GM23338 (cell line): ENCODE data around the gene SPART. TPM values are rescaled to one million over a fixed set of nuclear protein-coding genes. Genes with fewer than 3 reads are reported as not detected.

Experiments used
- ATAC-seq: fragments of 200-7000 bp; cut with Tn5 transposase; 3 replicates; pipeline ENCODE4 v1.9.1; 2020
- DNase-seq: peaks from one replicate; pipeline ENCODE4 v3.0.0-alpha.2; 2015; ENCODE audit warnings: low spot score
- H2AFZ ChIP-seq: fragments of 200-600 bp; sonication (generic); 2 replicates; pipeline ENCODE4 v1.8.0; 2016; ENCODE audit warnings: antibody characterized with exemption, mild to moderate bottlenecking, moderate library complexity
- H3F3A ChIP-seq: fragments of 200-600 bp; sonication (generic); replicated peaks from 2 replicates; pipeline ENCODE4 v1.8.0; 2017; ENCODE audit warnings: antibody characterized with exemption, mixed run types, low read depth
- H3K27ac ChIP-seq: fragments of 200-600 bp; sonication (generic); 2 replicates; pipeline ENCODE4 v1.6.1; 2016; ENCODE audit warnings: low read depth
- H3K27me3 ChIP-seq: fragments of 200-600 bp; sonication (generic); 2 replicates; pipeline ENCODE4 v1.8.0; 2016; ENCODE audit warnings: mild to moderate bottlenecking, mixed run types, moderate library complexity; ENCODE audit not compliant: insufficient read depth
- H3K36me3 ChIP-seq: fragments of 200-600 bp; sonication (generic); 2 replicates; pipeline ENCODE4 v1.8.0; 2016; ENCODE audit warnings: mild to moderate bottlenecking; ENCODE audit not compliant: insufficient read depth
- H3K4me1 ChIP-seq: fragments of 200-600 bp; sonication (generic); 2 replicates; pipeline ENCODE4 v1.8.0; 2016; ENCODE audit warnings: mild to moderate bottlenecking, moderate library complexity; ENCODE audit not compliant: insufficient read depth
- H3K4me2 ChIP-seq: fragments of 200-600 bp; sonication (generic); 2 replicates; pipeline ENCODE4 v1.7.1; 2017; ENCODE audit warnings: mixed run types
- H3K4me3 ChIP-seq: fragments of 200-600 bp; sonication (generic); 2 replicates; pipeline ENCODE4 v1.6.1; 2016; ENCODE audit warnings: mixed run types
- H3K79me2 ChIP-seq: fragments of 200-600 bp; sonication (generic); replicated peaks from 2 replicates; pipeline ENCODE4 v1.8.0; 2017; ENCODE audit warnings: mild to moderate bottlenecking; ENCODE audit not compliant: insufficient read depth
- H3K9me2 ChIP-seq: fragments of 200-600 bp; sonication (generic); 2 replicates; pipeline ENCODE4 v1.8.0; 2017; ENCODE audit not compliant: insufficient read depth
- H4K20me1 ChIP-seq: fragments of 200-600 bp; sonication (generic); replicated peaks from 2 replicates; pipeline ENCODE4 v1.8.0; 2017; ENCODE audit warnings: mild to moderate bottlenecking; ENCODE audit not compliant: insufficient read depth
- H3K27ac Mint-ChIP-seq: 2 replicates; pipeline ENCODE4 v1.8.0; 2020; ENCODE audit warnings: inconsistent platforms, mild to moderate bottlenecking, moderate library complexity, mixed read lengths
- H3K27me3 Mint-ChIP-seq: 3 replicates; pipeline ENCODE4 v1.8.0; 2022; ENCODE audit warnings: low read depth, mild to moderate bottlenecking, moderate library complexity, mixed read lengths, inconsistent platforms; ENCODE audit not compliant: insufficient read depth, poor library complexity
- H3K36me3 Mint-ChIP-seq: 3 replicates; pipeline ENCODE4 v1.8.0; 2021; ENCODE audit warnings: low read depth, mild to moderate bottlenecking, inconsistent platforms, moderate library complexity, mixed read lengths
- H3K4me1 Mint-ChIP-seq: 3 replicates; pipeline ENCODE4 v1.8.0; 2020; ENCODE audit warnings: mild to moderate bottlenecking, inconsistent platforms, mixed read lengths
- H3K4me3 Mint-ChIP-seq: 3 replicates; pipeline ENCODE4 v1.8.0; 2021; ENCODE audit warnings: moderate library complexity, mild to moderate bottlenecking, inconsistent platforms, mixed read lengths
- H3K9me3 Mint-ChIP-seq: 3 replicates; pipeline ENCODE4 v1.8.0; 2020; ENCODE audit warnings: moderate library complexity, mild to moderate bottlenecking, inconsistent platforms, mixed read lengths
- CREB1 ChIP-seq: fragments of 250-450 bp; sonication (Bioruptor Pico); IDR thresholded peaks from 2 replicates; pipeline ENCODE4 v1.5.0; 2020; ENCODE audit warnings: low read depth, mild to moderate bottlenecking, moderate library complexity
- EZH2phosphoT487 ChIP-seq: fragments of 200-600 bp; sonication (generic); IDR thresholded peaks from one replicate; pipeline ENCODE4 v1.8.1; 2018; ENCODE audit warnings: antibody characterized with exemption; ENCODE audit not compliant: unreplicated experiment
- JUNB ChIP-seq: IDR thresholded peaks from one replicate; pipeline ENCODE4 v1.6.1; 2016; ENCODE audit warnings: antibody characterized with exemption; ENCODE audit not compliant: unreplicated experiment
- POLR2AphosphoS5 ChIP-seq: IDR thresholded peaks from 2 replicates; pipeline ENCODE4 v1.6.1; 2016; ENCODE audit warnings: antibody characterized with exemption, low read depth
- ZNF331 ChIP-seq: fragments of 250-450 bp; sonication (Bioruptor Pico); IDR thresholded peaks from 2 replicates; pipeline ENCODE4 v1.5.0; 2020; ENCODE audit warnings: low read depth, mild to moderate bottlenecking, moderate library complexity
- polyA plus RNA-seq: library from polyadenylated mRNA; unstranded; fragments of >200 nt; fragmentation: Nextera tagmentation; extraction: Ambion mirVana; gene quantifications from 2 replicates; pipeline ENCODE4 v1.2.1, GENCODE V29; 2016
- total RNA-seq: library from RNA; depleted of rRNA; stranded (reverse); fragments of >200 nt; shearing (Covaris generic); gene quantifications from 2 replicates; pipeline ENCODE4 v1.2.3, GENCODE V29; 2014
- TF ChIP-seq, protein P1 (sequence below): IDR thresholded peaks from 2 replicates; pipeline ENCODE4 v1.6.1; 2016; ENCODE audit warnings: antibody characterized with exemption
- TF ChIP-seq, protein P2 (sequence below), 2 experiments: fragments of 200-600 bp in 1 of 2; sonication (generic) in 1 of 2; conservative IDR thresholded peaks; 2 replicates each; pipeline versions ENCODE4 v1.5.1 to v1.6.1; 2016 to 2017; ENCODE audit warnings: antibody characterized with exemption in 2 of 2, low read depth in 2 of 2, mild to moderate bottlenecking in 2 of 2, moderate library complexity in 1 of 2
- TF ChIP-seq, protein P3 (sequence below): fragments of 250-450 bp; sonication (Bioruptor Pico); IDR thresholded peaks from 2 replicates; pipeline ENCODE4 v1.5.0; 2020; ENCODE audit warnings: mild to moderate bottlenecking, moderate library complexity

Gene SPART
- total and polyA plus RNA-seq, 2 experiments from 2014 or later, result 109 to 116 TPM

DNA sequence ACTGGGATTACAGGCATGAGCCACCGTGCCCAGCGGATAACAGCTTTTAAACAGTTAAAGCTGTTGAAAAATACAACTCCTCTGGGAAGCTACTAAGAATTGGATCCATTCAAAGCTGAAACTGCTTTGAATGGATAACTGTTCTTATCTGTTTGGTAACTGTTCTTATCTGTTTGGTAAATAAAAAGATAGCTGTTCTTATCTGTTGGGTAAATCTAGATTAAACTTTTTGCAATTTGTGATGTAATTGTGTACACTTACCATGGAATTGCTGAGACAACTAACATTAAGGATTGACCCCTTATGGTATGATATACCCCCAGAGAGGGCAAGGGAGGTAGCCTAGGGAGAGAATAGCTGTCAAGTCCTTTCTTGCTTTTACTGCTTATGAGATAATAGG is 27.9 kb upstream of the SPART start:
- H3K27me3 Mint-ChIP-seq, result peaks cover 4% of the 10 kb centered on the region
- H3K4me3 ChIP-seq, result no peak overlapping the region
- peaks cover 2% of the 10 kb centered on the region; the same call in 1 of the 3 replicates for H3K4me1 Mint-ChIP-seq

More for the DNA sequence above, 27.9 kb upstream of the SPART start:
- no peaks in the 10 kb centered on the region for H4K20me1 ChIP-seq
- no peak overlapping the region for H3K27ac Mint-ChIP-seq
- peaks cover 3% of the 10 kb centered on the region; the same call in 2 of the 3 replicates for H3K9me3 Mint-ChIP-seq
- ATAC-seq (no peak), DNase-seq (no peak)
- peaks cover 2% of the 10 kb centered on the region; the same call in 1 of the 3 replicates for H3K36me3 Mint-ChIP-seq
- H3K4me2 ChIP-seq, result no peak overlapping the region
- no peaks in the 10 kb centered on the region for H3K27me3 ChIP-seq
- no peak for TF ChIP-seq POLR2AphosphoS5
- TF ChIP-seq EZH2phosphoT487, result no peak
- TF ChIP-seq, protein P1, sequence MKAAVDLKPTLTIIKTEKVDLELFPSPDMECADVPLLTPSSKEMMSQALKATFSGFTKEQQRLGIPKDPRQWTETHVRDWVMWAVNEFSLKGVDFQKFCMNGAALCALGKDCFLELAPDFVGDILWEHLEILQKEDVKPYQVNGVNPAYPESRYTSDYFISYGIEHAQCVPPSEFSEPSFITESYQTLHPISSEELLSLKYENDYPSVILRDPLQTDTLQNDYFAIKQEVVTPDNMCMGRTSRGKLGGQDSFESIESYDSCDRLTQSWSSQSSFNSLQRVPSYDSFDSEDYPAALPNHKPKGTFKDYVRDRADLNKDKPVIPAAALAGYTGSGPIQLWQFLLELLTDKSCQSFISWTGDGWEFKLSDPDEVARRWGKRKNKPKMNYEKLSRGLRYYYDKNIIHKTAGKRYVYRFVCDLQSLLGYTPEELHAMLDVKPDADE, result no peak
- TF ChIP-seq, protein P2, sequence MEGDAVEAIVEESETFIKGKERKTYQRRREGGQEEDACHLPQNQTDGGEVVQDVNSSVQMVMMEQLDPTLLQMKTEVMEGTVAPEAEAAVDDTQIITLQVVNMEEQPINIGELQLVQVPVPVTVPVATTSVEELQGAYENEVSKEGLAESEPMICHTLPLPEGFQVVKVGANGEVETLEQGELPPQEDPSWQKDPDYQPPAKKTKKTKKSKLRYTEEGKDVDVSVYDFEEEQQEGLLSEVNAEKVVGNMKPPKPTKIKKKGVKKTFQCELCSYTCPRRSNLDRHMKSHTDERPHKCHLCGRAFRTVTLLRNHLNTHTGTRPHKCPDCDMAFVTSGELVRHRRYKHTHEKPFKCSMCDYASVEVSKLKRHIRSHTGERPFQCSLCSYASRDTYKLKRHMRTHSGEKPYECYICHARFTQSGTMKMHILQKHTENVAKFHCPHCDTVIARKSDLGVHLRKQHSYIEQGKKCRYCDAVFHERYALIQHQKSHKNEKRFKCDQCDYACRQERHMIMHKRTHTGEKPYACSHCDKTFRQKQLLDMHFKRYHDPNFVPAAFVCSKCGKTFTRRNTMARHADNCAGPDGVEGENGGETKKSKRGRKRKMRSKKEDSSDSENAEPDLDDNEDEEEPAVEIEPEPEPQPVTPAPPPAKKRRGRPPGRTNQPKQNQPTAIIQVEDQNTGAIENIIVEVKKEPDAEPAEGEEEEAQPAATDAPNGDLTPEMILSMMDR (conservative IDR thresholded peaks at IDR 0.05; ENCODE audit: low read depth in 2 of 2), result no peak
- TF ChIP-seq ZNF331 (CRISPR knock-in tag), result no peak
- TF ChIP-seq, protein P3, sequence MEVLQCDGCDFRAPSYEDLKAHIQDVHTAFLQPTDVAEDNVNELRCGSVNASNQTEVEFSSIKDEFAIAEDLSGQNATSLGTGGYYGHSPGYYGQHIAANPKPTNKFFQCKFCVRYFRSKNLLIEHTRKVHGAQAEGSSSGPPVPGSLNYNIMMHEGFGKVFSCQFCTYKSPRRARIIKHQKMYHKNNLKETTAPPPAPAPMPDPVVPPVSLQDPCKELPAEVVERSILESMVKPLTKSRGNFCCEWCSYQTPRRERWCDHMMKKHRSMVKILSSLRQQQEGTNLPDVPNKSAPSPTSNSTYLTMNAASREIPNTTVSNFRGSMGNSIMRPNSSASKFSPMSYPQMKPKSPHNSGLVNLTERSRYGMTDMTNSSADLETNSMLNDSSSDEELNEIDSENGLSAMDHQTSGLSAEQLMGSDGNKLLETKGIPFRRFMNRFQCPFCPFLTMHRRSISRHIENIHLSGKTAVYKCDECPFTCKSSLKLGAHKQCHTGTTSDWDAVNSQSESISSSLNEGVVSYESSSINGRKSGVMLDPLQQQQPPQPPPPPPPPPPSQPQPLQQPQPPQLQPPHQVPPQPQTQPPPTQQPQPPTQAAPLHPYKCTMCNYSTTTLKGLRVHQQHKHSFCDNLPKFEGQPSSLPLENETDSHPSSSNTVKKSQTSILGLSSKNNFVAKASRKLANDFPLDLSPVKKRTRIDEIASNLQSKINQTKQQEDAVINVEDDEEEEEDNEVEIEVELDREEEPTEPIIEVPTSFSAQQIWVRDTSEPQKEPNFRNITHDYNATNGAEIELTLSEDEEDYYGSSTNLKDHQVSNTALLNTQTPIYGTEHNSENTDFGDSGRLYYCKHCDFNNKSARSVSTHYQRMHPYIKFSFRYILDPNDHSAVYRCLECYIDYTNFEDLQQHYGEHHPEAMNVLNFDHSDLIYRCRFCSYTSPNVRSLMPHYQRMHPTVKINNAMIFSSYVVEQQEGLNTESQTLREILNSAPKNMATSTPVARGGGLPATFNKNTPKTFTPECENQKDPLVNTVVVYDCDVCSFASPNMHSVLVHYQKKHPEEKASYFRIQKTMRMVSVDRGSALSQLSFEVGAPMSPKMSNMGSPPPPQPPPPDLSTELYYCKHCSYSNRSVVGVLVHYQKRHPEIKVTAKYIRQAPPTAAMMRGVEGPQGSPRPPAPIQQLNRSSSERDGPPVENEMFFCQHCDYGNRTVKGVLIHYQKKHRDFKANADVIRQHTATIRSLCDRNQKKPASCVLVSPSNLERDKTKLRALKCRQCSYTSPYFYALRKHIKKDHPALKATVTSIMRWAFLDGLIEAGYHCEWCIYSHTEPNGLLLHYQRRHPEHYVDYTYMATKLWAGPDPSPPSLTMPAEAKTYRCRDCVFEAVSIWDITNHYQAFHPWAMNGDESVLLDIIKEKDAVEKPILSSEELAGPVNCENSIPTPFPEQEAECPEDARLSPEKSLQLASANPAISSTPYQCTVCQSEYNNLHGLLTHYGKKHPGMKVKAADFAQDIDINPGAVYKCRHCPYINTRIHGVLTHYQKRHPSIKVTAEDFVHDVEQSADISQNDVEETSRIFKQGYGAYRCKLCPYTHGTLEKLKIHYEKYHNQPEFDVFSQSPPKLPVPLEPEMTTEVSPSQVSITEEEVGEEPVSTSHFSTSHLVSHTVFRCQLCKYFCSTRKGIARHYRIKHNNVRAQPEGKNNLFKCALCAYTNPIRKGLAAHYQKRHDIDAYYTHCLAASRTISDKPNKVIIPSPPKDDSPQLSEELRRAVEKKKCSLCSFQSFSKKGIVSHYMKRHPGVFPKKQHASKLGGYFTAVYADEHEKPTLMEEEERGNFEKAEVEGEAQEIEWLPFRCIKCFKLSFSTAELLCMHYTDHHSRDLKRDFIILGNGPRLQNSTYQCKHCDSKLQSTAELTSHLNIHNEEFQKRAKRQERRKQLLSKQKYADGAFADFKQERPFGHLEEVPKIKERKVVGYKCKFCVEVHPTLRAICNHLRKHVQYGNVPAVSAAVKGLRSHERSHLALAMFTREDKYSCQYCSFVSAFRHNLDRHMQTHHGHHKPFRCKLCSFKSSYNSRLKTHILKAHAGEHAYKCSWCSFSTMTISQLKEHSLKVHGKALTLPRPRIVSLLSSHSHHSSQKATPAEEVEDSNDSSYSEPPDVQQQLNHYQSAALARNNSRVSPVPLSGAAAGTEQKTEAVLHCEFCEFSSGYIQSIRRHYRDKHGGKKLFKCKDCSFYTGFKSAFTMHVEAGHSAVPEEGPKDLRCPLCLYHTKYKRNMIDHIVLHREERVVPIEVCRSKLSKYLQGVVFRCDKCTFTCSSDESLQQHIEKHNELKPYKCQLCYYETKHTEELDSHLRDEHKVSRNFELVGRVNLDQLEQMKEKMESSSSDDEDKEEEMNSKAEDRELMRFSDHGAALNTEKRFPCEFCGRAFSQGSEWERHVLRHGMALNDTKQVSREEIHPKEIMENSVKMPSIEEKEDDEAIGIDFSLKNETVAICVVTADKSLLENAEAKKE, result no peak
- no peak for TF ChIP-seq JUNB
- no peak for TF ChIP-seq CREB1 (CRISPR knock-in tag)
- no peaks in the 10 kb centered on the region; the same call in 1 of the 2 replicates for H3K36me3 ChIP-seq
- H2AFZ ChIP-seq, result no peak overlapping the region
- H3K4me3 Mint-ChIP-seq, result no peak overlapping the region
- no peaks in the 10 kb centered on the region; the same call in 1 of the 2 replicates for H3K9me2 ChIP-seq
- H3K4me1 ChIP-seq, result peaks cover 19% of the 10 kb centered on the region
- no peaks in the 10 kb centered on the region for H3K79me2 ChIP-seq
- no peak overlapping the region for H3K27ac ChIP-seq
- H3F3A ChIP-seq, result no peaks in the 10 kb centered on the region
